WTC11 (cell line): Measurements from ENCODE around the gene SPOCK1. TPM values are rescaled to one million over a fixed set of nuclear protein-coding genes. Genes with fewer than 3 reads are reported as not detected.

Experiments
- ATAC-seq: fragments of 200-7000 bp; cut with Tn5 transposase; 2 replicates; pipeline ENCODE4 v1.10.0; 2021; ENCODE audit warnings: mild to moderate bottlenecking, moderate library complexity
- CTCF ChIA-PET: fragments of 300-600 bp; sonication (Branson Sonifier 250); formaldehyde crosslinking; loops from one replicate; lab custom pipeline; 2021; ENCODE audit warnings: antibody characterized with exemption; lab: Charles Lee
- POLR2A ChIA-PET: fragments of 350-600 bp; sonication (Branson Sonifier 250); formaldehyde crosslinking; loops from one replicate; lab custom pipeline; 2021; ENCODE audit warnings: antibody characterized with exemption; lab: Charles Lee
- DNase-seq: peaks from one replicate; pipeline ENCODE4 v3.0.0; 2021; ENCODE audit warnings: low spot score
- H3K27ac Mint-ChIP-seq: 2 replicates; pipeline ENCODE4 v1.8.0; 2021; ENCODE audit warnings: mixed read lengths
- H3K27me3 Mint-ChIP-seq: 2 replicates; pipeline ENCODE4 v1.8.0; 2021; ENCODE audit warnings: low read depth, mild to moderate bottlenecking, moderate library complexity, mixed read lengths
- H3K36me3 Mint-ChIP-seq: 2 replicates; pipeline ENCODE4 v1.8.0; 2021; ENCODE audit warnings: mixed read lengths
- H3K4me1 Mint-ChIP-seq: 2 replicates; pipeline ENCODE4 v1.8.0; 2022; ENCODE audit warnings: mixed read lengths
- H3K4me3 Mint-ChIP-seq: 2 replicates; pipeline ENCODE4 v1.8.0; 2021; ENCODE audit warnings: mild to moderate bottlenecking, moderate library complexity, mixed read lengths
- H3K9me3 Mint-ChIP-seq: 2 replicates; pipeline ENCODE4 v1.8.0; 2021; ENCODE audit warnings: mixed read lengths
- ATF6 ChIP-seq: sonication (generic); formaldehyde crosslinking; IDR thresholded peaks from 2 replicates; pipeline ENCODE4 v1.8.1; 2023; ENCODE audit warnings: mild to moderate bottlenecking, missing genetic modification reagents
- CBFB ChIP-seq: sonication (generic); formaldehyde crosslinking; IDR thresholded peaks from 2 replicates; pipeline ENCODE4 v1.8.1; 2022; ENCODE audit warnings: mild to moderate bottlenecking, low read depth, missing genetic modification reagents
- CTCF ChIP-seq: fragments of 200-600 bp; IDR thresholded peaks from 2 replicates; pipeline ENCODE4 v1.8.0; 2022; ENCODE audit warnings: antibody characterized with exemption
- FOXP1 ChIP-seq: sonication (generic); formaldehyde crosslinking; IDR thresholded peaks from 2 replicates; pipeline ENCODE4 v1.8.0; 2022; ENCODE audit warnings: missing genetic modification reagents, mild to moderate bottlenecking, moderate library complexity, borderline replicate concordance
- GTF2I ChIP-seq: fragments of 250-450 bp; sonication (Bioruptor Pico); conservative IDR thresholded peaks from 2 replicates; pipeline ENCODE4 v1.4.0; 2021; ENCODE audit warnings: mild to moderate bottlenecking
- IRF2 ChIP-seq: sonication (generic); formaldehyde crosslinking; IDR thresholded peaks from 2 replicates; pipeline ENCODE4 v1.8.0; 2022; ENCODE audit warnings: low read depth, missing genetic modification reagents, borderline replicate concordance
- KAT7 ChIP-seq: sonication (generic); formaldehyde crosslinking; IDR thresholded peaks from 2 replicates; pipeline ENCODE4 v1.8.1; 2023; ENCODE audit warnings: missing genetic modification reagents, mild to moderate bottlenecking, borderline replicate concordance
- MAX ChIP-seq: sonication (generic); formaldehyde crosslinking; IDR thresholded peaks from 2 replicates; pipeline ENCODE4 v1.8.0; 2022; ENCODE audit warnings: mild to moderate bottlenecking, missing genetic modification reagents
- MLX ChIP-seq: sonication (generic); formaldehyde crosslinking; IDR thresholded peaks from 2 replicates; pipeline ENCODE4 v1.8.1; 2023; ENCODE audit warnings: mild to moderate bottlenecking, missing genetic modification reagents, moderate library complexity
- NFYB ChIP-seq: sonication (generic); formaldehyde crosslinking; conservative IDR thresholded peaks from 2 replicates; pipeline ENCODE4 v1.8.0; 2022; ENCODE audit warnings: low read depth, missing genetic modification reagents
- OVOL2 ChIP-seq: fragments of 250-450 bp; sonication (Bioruptor Pico); IDR thresholded peaks from 2 replicates; pipeline ENCODE4 v1.9.0; 2021; ENCODE audit warnings: mild to moderate bottlenecking, borderline replicate concordance
- PRDM15 ChIP-seq: sonication (generic); formaldehyde crosslinking; IDR thresholded peaks from 2 replicates; pipeline ENCODE4 v1.8.0; 2022; ENCODE audit warnings: missing genetic modification reagents
- PRRX2 ChIP-seq: fragments of 250-450 bp; sonication (Bioruptor Pico); IDR thresholded peaks from 2 replicates; pipeline ENCODE4 v1.8.0; 2021; ENCODE audit warnings: mild to moderate bottlenecking
- RELA ChIP-seq: sonication (generic); formaldehyde crosslinking; IDR thresholded peaks from 2 replicates; pipeline ENCODE4 v1.8.1; 2022; ENCODE audit warnings: missing genetic modification reagents, mild to moderate bottlenecking, borderline replicate concordance
- RORB ChIP-seq: fragments of 250-450 bp; sonication (Bioruptor Pico); IDR thresholded peaks from 2 replicates; pipeline ENCODE4 v1.9.0; 2021; ENCODE audit warnings: mild to moderate bottlenecking
- TCF7 ChIP-seq: sonication (generic); formaldehyde crosslinking; IDR thresholded peaks from 2 replicates; pipeline ENCODE4 v1.8.0; 2022; ENCODE audit warnings: mild to moderate bottlenecking, low read depth, missing genetic modification reagents, moderate library complexity
- USF2 ChIP-seq: sonication (generic); formaldehyde crosslinking; IDR thresholded peaks from 2 replicates; pipeline ENCODE4 v1.8.1; 2023; ENCODE audit warnings: mild to moderate bottlenecking, missing genetic modification reagents, moderate library complexity
- ZMAT4 ChIP-seq: fragments of 250-450 bp; sonication (Bioruptor Pico); IDR thresholded peaks from 2 replicates; pipeline ENCODE4 v1.9.0; 2021; ENCODE audit warnings: mild to moderate bottlenecking
- ZNF263 ChIP-seq: sonication (generic); formaldehyde crosslinking; IDR thresholded peaks from 2 replicates; pipeline ENCODE4 v1.8.1; 2022; ENCODE audit warnings: low read depth, mild to moderate bottlenecking, moderate library complexity, missing genetic modification reagents
- ZNF512 ChIP-seq: sonication (generic); formaldehyde crosslinking; IDR thresholded peaks from 2 replicates; pipeline ENCODE4 v1.8.1; 2022; ENCODE audit warnings: missing genetic modification reagents, borderline replicate concordance
- ZNF671 ChIP-seq: fragments of 250-450 bp; sonication (Bioruptor Pico); IDR thresholded peaks from 2 replicates; pipeline ENCODE4 v1.8.0; 2021; ENCODE audit warnings: mild to moderate bottlenecking
- total RNA-seq: library from RNA; stranded (reverse); gene quantifications from 3 replicates; pipeline ENCODE4 v1.2.3, GENCODE V29; 2021

Gene SPOCK1
- total RNA-seq, 1 experiment from 2014 or later = 15.2 TPM

- ATAC-seq = no peak
- POLR2A ChIA-PET = no interaction called here
Measured at GRCh38 chr5:137496919-137497318, 2.2 kb downstream of the SPOCK1 start.

GRCh38 chr5:137492331-137492730, 6.8 kb downstream of the SPOCK1 start:
- ChIA-PET CTCF (no interaction called here), POLR2A (no interaction called here)
- H3K36me3 Mint-ChIP-seq = no peaks in the 10 kb centered on the region
- H3K4me3 Mint-ChIP-seq = no peak overlapping the region
- ATAC-seq = no peak
- H3K27me3 Mint-ChIP-seq = peaks cover 22% of the 10 kb centered on the region
- H3K4me1 Mint-ChIP-seq = no peaks in the 10 kb centered on the region
- no peak overlapping the region for H3K27ac Mint-ChIP-seq
- no peak for DNase-seq
- TF ChIP-seq RORB = no peak
- no peaks in the 10 kb centered on the region for H3K9me3 Mint-ChIP-seq

More at GRCh38 chr5:137496919-137497318, 2.2 kb downstream of the SPOCK1 start:
- TF ChIP-seq PRRX2 = no peak
- TF ChIP-seq RELA (CRISPR knock-in tag) = no peak
- no peak for TF ChIP-seq GTF2I
- TF ChIP-seq ZNF671 (CRISPR knock-in tag) = no peak
- TF ChIP-seq FOXP1 (CRISPR knock-in tag) = no peak
- TF ChIP-seq CTCF = no peak
- TF ChIP-seq TCF7 (CRISPR knock-in tag) = no peak
- no peaks in the 10 kb centered on the region for H3K9me3 Mint-ChIP-seq
- no peak overlapping the region for H3K4me3 Mint-ChIP-seq
- no peak for DNase-seq
- H3K4me1 Mint-ChIP-seq = 0 out of 2 replicates have a peak, but pooled peaks cover 2% of the 10 kb centered on the region
- CTCF ChIA-PET = interaction anchor here (1.5 to 4.5 kb wide), 3 partner anchors 152 to 422 kb away, joined by 4 to 79 read pairs (median 27); no protein-coding TSS in a partner anchor
- H3K36me3 Mint-ChIP-seq = no peaks in the 10 kb centered on the region
- peaks cover 36% of the 10 kb centered on the region for H3K27me3 Mint-ChIP-seq
- H3K27ac Mint-ChIP-seq = no peak overlapping the region

- CTCF ChIA-PET = interaction anchor here (1.5 kb wide), 1 partner anchor 171 kb away, joined by 9 read pairs; no protein-coding TSS in a partner anchor
- TF ChIP-seq ZNF671 (CRISPR knock-in tag) = no peak
- TF ChIP-seq ZNF512 (CRISPR knock-in tag) = no peak
- TF ChIP-seq MLX = no peak
- TF ChIP-seq ZNF263 (CRISPR knock-in tag) = no peak
- no peak for TF ChIP-seq ZMAT4 (CRISPR knock-in tag)
- no peak for TF ChIP-seq OVOL2 (CRISPR knock-in tag)
- TF ChIP-seq IRF2 = no peak
- TF ChIP-seq NFYB (CRISPR knock-in tag) = no peak
- no peak for TF ChIP-seq ATF6 (CRISPR knock-in tag)
- TF ChIP-seq PRDM15 (CRISPR knock-in tag) = no peak
- TF ChIP-seq CBFB (CRISPR knock-in tag) = no peak
- TF ChIP-seq KAT7 = no peak
- TF ChIP-seq USF2 (CRISPR knock-in tag) = no peak
- TF ChIP-seq MAX = no peak
Measured at GRCh38 chr5:137491121-137491520, 8.0 kb downstream of the SPOCK1 start.

More at GRCh38 chr5:137491121-137491520, 8.0 kb downstream of the SPOCK1 start:
- Mint-ChIP-seq H3K9me3 (no peaks in the 10 kb centered on the region), H3K4me3 (no peak overlapping the region), H3K36me3 (no peaks in the 10 kb centered on the region), H3K4me1 (no peaks in the 10 kb centered on the region), H3K27ac (no peak overlapping the region), H3K27me3 (peaks cover 10% of the 10 kb centered on the region)
- ATAC-seq = no peak
- DNase-seq = no peak
- POLR2A ChIA-PET = no interaction called here
